ENCODE results near the gene SDK2.

Gene SDK2

DNA sequence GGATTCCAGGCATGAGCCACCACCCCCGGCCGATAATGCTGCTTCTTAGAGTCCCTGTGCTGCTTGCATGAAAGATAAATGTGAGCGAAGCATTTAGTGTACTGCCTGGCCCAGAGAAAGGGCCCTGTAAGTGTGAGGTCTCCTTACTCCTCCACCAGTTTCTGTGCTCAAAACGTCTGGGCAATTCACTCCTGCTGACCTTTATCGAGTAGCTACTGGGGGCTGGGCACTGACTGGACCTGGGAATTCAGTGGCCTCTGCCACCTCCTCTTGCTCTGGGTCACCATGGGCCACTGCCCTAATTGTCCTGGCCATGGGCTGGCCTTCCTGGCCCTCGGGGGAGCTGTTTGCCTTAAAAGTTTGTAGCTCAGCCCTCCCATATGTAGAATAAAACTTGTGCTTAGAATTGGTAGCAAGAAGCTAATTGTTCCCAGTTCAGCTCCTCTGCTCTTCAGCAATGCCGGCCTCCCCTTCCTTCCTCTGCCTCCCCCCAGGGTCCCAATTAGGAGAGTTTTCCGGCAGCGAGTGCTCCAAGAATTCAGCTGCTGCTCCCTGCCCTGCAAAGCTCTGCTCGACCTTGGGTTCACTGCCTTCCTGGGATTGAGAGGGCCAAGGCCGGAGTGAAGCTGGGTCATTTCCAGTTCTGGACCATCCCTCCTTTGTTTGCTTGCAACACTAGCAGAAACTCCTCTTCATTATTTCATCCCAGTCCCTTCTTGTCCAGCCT is 233.5 kb downstream of the SDK2 start:
- DNase-seq, result no peak

DNA sequence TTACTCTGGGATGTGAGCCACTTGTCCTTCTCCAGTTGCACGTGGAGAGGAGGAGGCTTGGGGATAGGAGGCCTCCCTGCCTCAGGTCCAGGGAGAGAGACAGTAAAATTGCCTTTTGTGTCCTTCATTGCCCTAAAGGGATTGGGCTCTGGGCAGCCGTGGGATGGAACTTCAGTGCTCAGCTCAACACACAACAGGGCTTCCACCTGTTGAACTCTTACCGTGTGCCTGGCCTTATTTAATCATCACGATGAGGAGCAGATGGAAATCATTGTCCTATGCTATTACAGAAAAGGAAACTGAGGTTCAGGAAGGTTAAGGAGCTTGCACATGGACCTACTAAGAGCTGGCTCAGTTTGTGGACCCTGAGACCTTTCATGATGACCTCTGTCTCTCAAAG is 240.0 kb downstream of the SDK2 start:
- no peak for DNase-seq

DNA sequence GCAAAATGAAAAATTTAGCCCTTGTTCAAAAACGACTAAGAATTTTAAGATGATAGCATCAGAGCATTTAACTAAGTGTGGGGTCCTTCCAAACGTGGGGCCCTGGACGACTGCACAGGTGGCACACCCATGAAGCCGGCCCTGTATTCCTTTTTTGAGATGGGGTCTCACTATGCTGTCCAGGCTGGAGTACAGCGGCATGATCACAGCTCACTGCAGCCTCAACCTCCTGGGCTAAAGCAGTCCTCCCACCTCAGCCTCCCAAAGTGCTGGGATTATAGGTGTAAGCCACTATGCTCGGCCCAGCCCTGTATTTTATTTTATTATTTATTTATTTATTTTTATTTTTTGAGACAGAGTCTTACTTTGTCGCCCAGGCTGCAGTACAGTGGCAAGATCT is 241.8 kb downstream of the SDK2 start:
- no peak for DNase-seq

DNA sequence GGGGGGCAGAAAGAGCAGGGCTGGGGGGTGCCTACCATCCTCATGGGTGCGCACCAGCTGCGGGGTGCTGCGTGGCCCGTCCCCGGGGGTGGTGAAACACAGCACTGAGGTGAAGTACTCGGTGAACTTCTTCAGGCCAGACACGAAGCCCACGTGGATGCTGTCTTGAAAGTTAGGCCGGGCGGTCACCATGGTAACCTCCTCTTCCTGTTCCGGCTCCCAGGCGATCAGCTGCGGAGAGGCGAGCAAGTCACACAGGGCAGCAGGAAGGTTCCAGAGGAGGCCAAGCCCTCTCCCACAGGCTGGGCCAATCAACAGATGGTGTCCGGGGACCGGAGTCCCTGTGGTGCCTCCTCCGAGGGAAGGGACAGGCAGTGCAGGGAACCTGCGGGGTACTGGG is 242.3 kb downstream of the SDK2 start:
- DNase-seq, result no peak

DNA sequence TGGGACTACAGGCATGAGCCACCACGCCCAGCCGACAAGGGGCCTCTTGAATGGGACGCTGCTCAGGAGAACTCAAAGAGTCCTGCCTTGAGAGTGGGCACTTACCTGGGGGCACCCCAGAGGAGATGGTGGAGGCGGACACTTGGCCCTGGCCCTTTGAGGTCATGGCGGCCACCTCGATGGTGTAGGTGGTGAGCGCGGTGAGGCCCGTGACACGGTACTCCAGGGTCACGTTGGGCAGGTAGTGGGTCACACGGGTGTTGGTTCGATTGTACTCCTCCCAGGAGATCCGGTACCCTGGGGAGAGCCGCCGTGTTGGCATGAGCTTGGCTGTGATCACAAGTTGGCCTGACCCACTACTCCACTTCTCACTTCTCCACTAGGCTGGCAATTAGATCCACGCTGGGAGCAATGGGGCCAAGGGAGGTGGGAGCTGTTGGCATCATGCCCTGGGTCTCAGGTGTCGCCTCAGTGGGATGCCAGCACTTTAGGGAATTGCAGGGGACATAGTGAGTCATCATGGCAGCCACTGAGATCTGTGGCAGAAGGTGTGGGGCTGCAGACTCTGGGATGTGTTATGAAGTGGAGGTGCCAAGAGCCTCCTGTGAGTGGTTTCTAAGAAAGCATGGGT is 243.2 kb downstream of the SDK2 start:
- DNase-seq, result no peak

DNA sequence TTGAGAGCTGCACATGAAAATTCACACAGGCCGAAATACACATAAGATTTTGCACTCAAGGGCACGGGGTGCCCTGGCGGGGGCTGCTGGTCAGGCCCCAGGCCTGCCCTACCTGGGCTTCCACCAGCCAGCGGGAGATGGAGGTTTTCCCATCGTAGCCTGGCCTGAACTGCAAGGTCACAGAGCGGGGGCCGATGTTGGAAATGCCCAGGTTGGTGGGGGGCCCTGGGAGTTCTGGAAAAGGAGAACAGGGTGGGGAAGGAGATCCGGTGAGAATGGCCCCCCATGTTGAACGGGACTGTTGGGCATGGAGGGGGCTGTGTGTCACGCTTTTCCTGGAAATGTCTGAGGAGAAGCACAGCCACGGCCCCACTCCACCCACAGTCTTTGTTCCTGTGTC is 245.2 kb downstream of the SDK2 start:
- no peak for DNase-seq

DNA sequence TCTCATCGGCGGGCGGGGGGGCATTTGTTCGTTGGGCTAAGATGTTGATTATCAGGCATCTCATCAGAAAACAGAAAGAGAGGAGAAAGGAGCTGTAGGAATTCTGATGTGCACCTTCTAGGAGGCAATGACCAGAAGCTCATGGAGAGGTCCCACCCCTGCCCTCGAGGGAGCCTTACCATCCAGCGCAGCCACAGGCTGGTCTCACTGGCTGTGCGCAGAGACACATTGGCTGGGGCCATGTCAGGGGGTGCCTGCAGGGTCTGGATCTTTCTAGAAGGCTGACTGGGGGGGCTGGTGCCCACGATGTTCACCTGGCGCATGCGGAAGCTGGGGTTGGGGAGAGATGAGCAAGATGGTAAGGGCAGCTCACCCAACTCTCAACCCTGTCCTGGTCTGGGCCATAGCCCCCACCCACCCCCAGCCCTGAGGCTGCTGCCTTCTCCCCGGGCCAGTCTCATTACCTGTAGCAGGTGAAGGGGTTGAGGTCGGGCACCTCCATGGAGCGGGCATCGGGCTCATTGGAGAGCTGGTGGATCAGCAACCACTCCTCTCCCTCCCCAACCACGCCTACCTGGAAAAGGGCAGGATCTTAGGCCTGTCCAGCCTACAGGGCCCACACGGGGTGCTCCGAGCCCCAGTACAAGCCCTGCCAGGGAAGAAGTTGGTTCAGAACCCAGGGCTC is 246.2 kb downstream of the SDK2 start:
- no peak for DNase-seq

DNA sequence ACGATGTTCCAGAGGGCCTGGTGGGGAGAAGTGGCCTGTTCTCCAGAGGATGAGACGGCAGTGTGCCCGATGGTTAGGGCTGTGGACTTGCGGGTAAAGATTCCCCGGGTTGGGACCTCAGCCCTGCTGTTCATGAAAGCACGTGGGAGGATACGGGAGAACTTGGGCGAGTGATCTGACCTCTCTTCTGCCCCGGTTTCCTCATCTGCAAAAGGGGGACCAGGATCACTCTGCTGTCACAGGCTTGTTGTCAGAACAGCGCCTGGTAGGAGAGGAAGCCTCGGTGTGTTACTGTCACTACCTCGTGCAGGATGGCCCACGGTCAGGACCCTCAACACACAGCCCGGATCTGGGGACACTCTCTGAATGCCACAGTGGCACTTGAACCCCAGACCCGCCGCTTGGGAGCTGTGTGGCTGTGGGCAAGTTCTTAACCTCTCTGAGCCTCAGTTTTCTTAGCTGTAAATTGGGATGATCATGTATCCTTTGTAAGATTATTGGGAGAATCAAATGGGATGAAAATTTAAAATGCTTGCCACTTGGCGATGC is 246.9 kb downstream of the SDK2 start:
- DNase-seq, result no peak

DNA sequence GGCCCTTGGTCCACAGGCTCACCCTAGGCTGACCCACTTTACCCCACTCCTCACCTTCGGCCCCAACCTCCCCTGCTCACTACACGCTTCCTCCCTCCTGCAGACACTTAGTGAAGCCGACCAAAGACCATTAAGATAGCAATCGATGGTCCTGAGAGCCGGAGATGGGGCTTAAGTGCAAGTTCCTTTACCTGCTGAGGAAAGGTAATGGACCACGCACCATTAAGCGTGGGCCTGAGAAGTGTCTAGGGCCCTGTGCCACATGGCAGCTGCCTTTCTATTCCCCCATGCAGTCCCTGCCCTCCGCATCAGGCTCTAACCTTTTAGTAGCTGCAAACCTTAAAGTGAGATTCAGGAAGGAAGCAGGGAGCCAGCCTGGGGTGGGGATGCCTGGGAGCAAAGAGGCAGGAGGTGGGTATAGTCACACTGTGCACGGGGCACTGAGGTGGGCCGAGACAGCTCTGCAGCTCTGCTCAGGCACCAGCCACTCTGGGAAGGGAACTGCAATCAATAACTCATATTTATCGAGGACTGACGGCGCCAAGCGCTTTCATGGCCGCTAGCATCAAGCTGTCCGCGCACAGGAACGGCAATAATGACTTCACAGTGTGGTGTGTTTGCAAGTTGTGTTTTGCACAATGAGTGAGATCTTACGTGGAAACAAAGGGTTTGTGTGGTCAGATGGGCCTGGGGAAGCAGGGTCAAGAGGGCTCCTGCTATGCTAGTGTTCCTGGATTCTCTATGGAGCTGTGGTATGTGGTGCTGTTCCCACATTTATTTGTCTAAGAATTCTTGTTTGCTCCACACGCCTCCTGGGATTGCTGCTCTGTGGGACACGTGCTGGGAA is 247.6 kb downstream of the SDK2 start:
- DNase-seq, result no peak

DNA sequence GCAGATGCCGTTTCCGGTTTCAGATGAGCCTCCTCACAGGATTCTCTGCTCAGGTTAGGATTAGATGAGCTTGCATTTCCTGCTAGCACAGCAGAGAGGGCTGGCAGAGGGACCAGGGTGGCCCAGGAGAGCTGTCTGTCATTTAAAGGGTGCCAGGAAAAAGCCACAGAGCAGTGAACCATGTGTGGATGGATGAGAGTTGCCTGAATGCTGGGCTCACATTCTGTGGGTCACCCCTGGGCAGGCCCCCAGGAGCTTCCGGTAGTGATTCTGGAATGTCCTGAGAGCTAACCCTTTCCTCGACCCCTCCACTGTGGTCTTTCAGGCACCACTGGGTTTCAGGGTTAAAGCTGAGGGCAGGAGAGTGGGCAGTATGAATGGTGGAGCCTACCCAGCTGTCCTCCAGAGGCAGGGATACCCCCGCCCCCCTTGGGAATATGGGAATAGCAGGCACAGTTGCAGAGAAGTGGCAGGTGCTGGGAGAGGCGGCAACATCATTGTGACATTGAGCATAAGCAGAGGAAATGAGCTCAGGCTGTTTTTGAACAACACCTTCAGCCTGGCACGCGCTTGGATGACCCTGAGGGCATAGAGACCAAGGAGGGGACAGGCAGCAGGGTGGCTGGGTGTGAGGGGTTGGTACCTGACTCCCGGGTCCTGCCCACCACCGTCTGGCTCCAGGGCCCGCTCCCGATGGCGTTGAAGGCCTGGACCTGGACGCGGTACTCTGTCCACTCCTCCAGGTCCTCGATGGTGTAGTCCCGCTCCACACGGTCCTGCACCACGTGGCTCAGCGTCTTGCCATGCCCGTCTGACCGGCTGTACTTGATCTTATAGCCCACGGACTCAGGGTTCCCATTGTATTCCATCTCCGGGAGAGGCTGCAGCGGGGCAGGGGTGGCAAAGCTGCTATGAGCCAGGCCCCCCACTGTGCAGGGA is 249.5 kb downstream of the SDK2 start:
- no peak for DNase-seq

DNA sequence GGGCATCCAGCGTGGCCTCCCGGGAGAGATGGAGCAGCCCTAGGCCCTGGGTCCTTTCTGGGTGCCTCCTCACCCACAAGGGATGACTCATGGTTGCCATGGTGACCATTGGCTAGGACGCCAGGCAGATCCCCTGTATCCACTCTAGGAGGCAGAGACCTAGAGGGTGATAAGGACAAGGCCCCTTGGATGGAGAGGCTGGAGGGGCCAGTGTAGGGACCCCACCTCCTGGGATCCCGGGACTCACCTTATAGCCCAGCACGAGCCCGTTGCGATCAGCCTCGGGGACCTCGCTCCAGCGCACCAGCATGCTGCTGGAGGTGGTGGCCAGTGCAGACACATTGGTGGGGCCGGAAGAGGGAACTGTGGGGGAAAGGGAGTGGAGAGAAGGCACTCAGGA is 250.3 kb downstream of the SDK2 start:
- DNase-seq, result no peak

DNA sequence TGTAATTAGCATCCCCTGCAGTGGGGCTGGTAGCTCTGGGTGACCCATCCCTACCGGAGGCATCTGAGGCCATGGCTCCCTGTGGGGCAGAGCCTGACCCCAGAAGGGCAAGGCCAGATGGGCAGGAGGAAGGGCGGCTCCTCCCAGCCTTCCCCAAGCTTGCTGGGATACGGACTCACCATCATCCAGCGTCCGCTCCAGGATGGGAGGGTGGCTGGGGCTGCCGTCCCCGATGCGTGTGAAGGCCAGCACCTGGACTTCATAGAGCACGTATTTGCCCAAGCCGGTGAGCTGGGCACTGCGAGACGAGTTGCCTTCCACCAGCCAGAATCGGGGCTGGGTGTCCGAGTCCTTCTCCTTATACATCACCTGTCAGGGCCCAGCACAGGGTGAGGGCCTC is 250.9 kb downstream of the SDK2 start:
- DNase-seq, result no peak

DNA sequence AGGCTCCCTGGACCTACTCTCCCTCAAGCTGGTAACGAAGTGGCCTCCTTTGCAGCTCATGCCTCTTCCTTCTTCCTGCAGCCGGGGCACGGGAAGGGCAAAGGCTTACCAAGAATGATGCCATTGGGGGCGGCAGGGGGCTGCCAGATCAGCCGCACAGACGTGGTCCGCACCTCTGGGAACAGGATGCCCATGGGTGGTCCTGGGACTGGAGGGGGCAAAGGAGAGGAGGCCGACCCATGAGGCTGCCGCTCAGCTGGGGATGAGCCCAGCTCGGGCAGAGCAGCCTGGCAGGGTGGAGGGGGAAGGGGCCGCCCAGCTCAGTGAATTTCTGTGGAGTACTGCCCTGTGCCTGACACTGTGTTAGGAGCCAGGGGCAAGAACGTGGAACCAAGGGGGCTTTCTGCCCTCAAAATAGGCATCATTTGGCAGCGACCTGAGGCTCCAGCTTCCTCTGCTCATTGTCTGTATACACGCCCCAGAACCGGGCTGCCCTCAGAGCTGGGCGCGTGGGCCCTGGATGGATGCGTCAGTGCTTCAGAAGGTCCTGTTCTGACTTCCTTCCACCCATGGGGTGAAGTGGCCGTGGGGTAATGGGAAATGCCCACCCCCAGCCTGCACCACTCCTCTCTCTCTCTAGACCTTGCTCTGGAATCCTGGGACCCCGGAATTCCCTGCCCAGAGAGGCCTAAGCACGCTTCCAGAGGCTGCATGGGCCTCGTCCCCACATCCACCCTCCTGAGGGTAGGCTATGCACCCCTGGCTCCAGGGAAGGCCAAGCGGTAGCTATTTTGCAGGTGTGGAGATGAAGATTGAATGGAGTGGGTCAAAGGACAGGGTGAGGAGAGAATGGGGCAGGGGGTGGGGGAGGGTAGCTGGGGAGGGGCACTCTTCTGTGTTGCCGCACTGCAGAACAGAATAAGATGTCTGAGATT is 252.6 kb downstream of the SDK2 start:
- DNase-seq, result no peak

DNA sequence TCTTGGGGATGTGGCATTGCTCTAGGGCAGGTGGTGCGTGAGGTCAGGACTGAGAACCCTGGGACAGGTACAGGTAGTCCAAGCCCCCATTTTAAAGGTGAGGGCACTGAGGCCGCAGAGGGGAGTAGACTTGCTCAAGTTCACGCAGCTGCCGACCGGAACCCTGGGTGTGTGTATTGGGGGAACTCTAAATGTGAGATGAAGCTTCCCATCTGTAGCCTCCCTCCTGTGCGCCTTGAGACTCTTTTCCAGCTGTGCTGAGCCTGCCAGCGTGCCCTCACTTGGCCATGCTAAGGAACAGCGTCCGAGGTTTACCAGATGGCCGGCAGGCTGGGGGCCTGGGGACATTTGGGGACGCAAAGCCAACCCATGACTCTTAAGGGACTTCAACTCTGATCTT is 253.4 kb downstream of the SDK2 start:
- no peak for DNase-seq

DNA sequence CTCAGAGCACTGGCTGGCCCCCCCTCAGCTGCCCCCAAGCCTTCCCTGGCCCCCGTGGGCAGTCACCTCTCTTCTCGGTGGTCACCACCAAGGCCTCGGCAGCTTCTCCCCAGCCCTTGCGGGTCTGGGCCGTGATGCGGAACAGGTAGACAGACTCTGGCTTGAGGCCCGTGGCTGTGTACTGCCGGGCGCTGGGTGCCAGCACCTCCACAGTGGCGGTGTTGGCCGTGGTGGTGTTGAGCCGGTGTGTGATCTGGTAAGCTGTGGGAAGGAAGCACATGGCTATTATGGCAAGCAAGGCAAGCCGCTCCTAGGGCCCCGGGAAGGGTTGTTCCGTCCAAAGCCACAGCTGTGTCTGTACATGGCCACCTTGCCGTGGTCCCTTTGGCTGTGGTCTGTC is 254.0 kb downstream of the SDK2 start:
- no peak for DNase-seq

DNA sequence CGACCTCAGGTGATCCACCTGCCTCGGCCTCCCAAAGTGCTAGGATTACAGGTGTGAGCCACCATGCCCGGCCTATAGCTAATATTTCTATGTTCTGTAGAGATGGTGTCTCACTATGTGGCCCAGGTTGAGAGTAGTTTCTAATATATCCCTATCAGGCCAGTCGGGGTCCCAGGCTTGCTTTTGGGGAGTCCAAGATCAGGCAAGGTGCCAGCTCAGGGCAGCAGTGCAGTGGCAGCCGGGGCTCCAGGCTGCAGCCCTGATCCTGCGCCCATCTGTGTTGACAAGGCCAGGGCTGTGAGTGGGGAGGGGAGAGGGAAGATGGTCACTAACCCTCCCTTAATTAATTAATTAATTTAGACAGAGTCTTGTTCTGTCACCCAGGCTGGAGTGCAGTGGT is 254.8 kb downstream of the SDK2 start:
- DNase-seq, result no peak

DNA sequence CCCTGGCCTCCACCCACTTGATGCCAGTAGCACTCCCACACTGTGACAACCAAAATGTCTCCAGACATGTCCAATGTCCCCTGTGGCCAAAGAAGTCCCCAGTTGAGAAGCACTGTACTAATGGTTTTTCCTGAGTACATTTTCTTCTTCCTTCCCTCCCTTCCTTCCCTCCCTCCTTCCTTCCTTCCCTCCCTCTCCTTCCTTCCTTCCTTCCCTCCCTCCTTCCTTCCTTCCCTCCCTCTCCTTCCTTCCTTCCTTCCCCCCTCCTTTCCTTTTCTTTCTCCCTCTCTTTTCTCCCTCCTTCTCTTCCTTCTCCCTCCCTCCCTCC is 255.7 kb downstream of the SDK2 start:
- no peak for DNase-seq

DNA sequence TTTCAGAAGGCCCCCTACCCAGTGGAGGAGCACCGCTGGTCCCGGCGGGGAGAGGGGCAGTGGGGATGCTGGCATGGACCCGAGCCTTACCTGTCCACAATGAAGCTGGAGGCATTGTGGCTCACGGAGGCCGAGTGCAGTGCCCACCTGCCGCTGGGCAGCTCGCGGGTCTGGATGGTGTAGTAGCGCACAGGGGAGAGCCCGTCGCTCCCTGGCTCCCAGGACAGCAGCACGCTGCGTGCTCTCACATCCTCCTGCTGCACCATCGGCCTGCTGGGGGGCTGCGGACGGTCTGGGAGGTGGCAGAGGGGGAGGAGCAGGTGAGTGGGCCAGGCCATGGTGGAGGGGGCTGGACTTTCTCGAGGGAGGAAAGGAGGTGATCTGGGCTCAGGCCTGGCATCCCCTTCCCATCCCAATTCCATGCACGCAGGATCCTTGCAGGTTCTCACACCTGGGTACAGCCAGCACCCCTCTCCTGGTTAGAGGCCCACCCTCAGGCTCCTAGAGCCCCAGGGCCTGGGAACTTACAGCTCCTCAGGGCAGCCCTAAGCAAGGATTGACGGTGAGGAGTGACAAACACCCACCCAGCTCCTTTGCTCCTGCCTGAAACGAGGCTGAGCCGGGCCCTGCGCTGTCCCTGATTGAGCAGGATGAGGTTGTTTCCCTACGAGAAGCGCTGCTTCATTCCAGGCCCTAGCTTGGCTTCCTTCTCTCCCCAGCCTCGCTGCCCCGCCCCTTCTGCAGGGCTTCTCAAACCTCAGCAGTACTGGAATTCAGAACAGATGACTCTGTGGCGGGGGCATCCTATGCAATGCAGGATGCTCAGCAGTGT is 256.3 kb downstream of the SDK2 start:
- no peak for DNase-seq

DNA sequence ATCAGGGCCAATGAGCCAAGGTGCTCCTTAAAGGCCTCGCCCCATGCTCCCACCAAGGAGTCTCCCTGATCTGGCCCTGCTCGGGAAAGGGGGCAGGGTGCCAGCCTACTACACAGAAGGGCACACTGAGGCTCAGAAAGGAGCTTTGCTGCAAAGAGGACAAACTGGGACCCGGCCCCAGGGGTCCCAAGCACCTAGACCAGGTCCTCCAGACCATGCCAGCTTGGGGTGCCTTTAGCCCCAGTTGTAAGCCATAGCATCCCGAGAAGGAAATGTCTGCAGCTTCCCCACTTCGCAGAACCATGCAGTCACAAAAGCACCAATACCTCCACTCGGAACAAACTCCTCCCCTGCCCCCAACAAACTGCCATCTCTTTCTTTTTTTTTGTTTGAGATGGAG is 257.7 kb downstream of the SDK2 start:
- no peak for DNase-seq

DNA sequence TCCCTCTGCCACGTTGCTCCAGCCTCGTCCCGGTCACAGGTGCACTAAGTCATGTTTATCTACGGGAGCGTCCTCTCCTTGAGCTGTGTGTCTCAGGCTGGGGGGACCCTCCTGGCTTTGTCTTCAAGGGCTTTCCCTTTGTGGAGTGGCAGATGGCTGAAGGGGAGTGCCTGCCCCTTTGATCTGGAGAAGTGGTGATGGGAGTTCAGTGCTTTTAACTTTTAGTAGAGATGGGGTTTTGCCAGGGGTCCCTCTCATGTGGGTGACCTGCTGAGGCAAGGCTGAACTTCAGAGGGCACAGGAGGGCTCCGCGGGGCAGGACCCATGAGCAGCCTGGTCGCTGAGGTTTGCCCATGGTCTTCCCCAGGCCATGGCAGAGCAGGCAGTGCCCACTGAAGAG is 259.3 kb downstream of the SDK2 start:
- no peak for DNase-seq
